ENCODE measurements around the gene C2orf78. TPM values are rescaled to one million over a fixed set of nuclear protein-coding genes. Genes with fewer than 3 reads are reported as not detected.

C2orf78 gene
- total and polyA plus RNA-seq, 10 of the 15 experiments (the other 5 are each of a cell fraction or from before 2014, with no cell fraction given): 0.08 to 0.82 (median 0.40) TPM

DNA sequence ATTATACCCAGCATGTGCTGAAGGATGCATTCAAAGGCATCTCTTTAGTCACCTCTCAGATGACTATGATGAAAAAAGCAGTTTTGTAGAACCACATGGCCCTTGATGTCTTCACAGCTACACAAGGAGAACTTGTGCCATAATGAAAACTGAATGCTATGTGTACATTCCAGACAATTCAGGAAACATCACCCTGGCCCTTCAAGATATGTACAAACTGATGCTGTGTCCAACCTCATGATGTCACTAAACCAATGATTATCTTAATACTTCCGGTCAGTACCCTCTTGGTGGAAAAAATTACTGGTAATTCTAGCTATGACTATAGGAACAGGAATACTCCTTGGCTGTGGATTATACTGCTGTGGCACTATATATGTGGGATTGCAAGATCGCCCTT, 24.1 kb upstream of the C2orf78 start (continued):
- TF ChIP-seq IKZF2 (IDR thresholded peaks at IDR 0.05): no peak
- no peak for TF ChIP-seq ZNF217 (IDR thresholded peaks at IDR 0.05)

- 89% methylated on average over 1 of the region's 1 CpG for WGBS (ENCODE audit: insufficient coverage, insufficient replicate concordance, low lambda C conversion rate, missing lambda C conversion rate)
- FAIRE-seq (no peak), ATAC-seq (no peak), DNase-seq (ENCODE audit: low read depth, low spot score) (no peak)
- intact Hi-C loops (cut with micrococcal nuclease; ENCODE audit: unreplicated experiment): no loop called here
- H3K27me3 ChIP-seq (replicated peaks in 1 of 2; ENCODE audit: control insufficient read depth in 2 of 2, insufficient read depth in 2 of 2, low read length in 1 of 2): no peaks in the 10 kb centered on the region
- POLR2A ChIA-PET: no interaction called here
- H3K4me2 ChIP-seq (ENCODE audit: control insufficient read depth, insufficient read depth): no peak overlapping the region
- no peak overlapping the region for H3K4me3 ChIP-seq
- SMC1A ChIA-PET (ENCODE audit: uncharacterized antibody, unreplicated experiment): no interaction called here
- RAD21 ChIA-PET (ENCODE audit: unreplicated experiment): no interaction called here
- H3K9me3 ChIP-seq (replicated peaks; ENCODE audit: control insufficient read depth, insufficient read depth, low read length): no peaks in the 10 kb centered on the region
- H3K4me1 ChIP-seq (ENCODE audit: control insufficient read depth, insufficient read depth, low read length): no peaks in the 10 kb centered on the region
- peaks cover 10 to 15% of the 10 kb centered on the region in 2 experiments for H3K36me3 ChIP-seq (ENCODE audit: control insufficient read depth in 2 of 2, insufficient read depth in 2 of 2, low read length in 1 of 2)
- no TSS peak for BruUV-seq (replicated peaks)
- H3K27ac ChIP-seq (ENCODE audit: control insufficient read depth, insufficient read depth): no peak overlapping the region
- H2AFZ ChIP-seq (ENCODE audit: control insufficient read depth, low read depth, low read length): no peak overlapping the region
- H4K20me1 ChIP-seq (ENCODE audit: control insufficient read depth, insufficient read depth): no peaks in the 10 kb centered on the region
- H3K79me2 ChIP-seq (ENCODE audit: control insufficient read depth, insufficient read depth, low read length): no peaks in the 10 kb centered on the region
- no peak overlapping the region for H3K9ac ChIP-seq (ENCODE audit: control insufficient read depth, insufficient read depth, low read length)
- in situ Hi-C loops (cut with MboI): no loop called here
- CTCF ChIA-PET: interaction anchor here (1.3 to 2.0 kb wide), 2 partner anchors 62 to 573 kb away, joined by 3 to 6 read pairs; no protein-coding TSS in a partner anchor
- TF ChIP-seq ZBED1 (IDR thresholded peaks at IDR 0.05; ENCODE audit: borderline replicate concordance) (no peak), PML (IDR thresholded peaks at IDR 0.05; ENCODE audit: low read length) (no peak), GATAD2B (conservative IDR thresholded peaks at IDR 0.05; ENCODE audit: low read depth) (no peak), USF1 (IDR thresholded peaks at IDR 0.05; ENCODE audit: borderline replicate concordance, extremely low read length, insufficient read depth, low read depth, low read length) (no peak), SMC3 (IDR thresholded peaks at IDR 0.05; ENCODE audit: borderline replicate concordance, low read length) (no peak), SIN3A (IDR thresholded peaks at IDR 0.05; ENCODE audit: low read depth, low read length) (no peak), SMAD1 (IDR thresholded peaks at IDR 0.05; ENCODE audit: low read depth, partially characterized antibody) (no peak), RFX5 (IDR thresholded peaks at IDR 0.05; ENCODE audit: low read depth, low read length) (no peak), FOXM1 (IDR thresholded peaks at IDR 0.05; ENCODE audit: low read depth, low read length) (no peak), POLR2AphosphoS2 (IDR thresholded peaks at IDR 0.05; ENCODE audit: low read depth, low read length) (no peak), ZBTB11 (CRISPR knock-in tag; IDR thresholded peaks at IDR 0.05) (no peak), SUPT20H (IDR thresholded peaks at IDR 0.05; ENCODE audit: borderline replicate concordance, control insufficient read depth, low read depth, low read length) (no peak), ZNF592 (IDR thresholded peaks at IDR 0.05) (no peak), HDAC2 (IDR thresholded peaks at IDR 0.05) (no peak), CBX5 (IDR thresholded peaks at IDR 0.05; ENCODE audit: low read depth) (no peak)
These were observed 21.4 kb upstream of the C2orf78 start for GRCh38 chr2:73762571-73762970.
